NT2/D1 (cell line): Measurements from ENCODE around the gene LDB3.

Experiments used
- DNase-seq: peaks from one replicate; pipeline ENCODE4 v3.0.0-alpha.2; 2011; ENCODE audit warnings: low read depth, low spot score
- H3K27me3 ChIP-seq: 2 replicates; pipeline ENCODE4 v1.6.0; 2011; ENCODE audit warnings: mild to moderate bottlenecking; ENCODE audit not compliant: insufficient read length, insufficient read depth
- H3K36me3 ChIP-seq: 2 replicates; pipeline ENCODE4 v1.6.1; 2011; ENCODE audit warnings: mild to moderate bottlenecking, low read length, mixed read lengths; ENCODE audit not compliant: insufficient read depth, insufficient read length
- H3K4me1 ChIP-seq: 2 replicates; pipeline ENCODE4 v1.5.1; 2011; ENCODE audit not compliant: insufficient read depth, insufficient read length
- H3K4me3 ChIP-seq: 2 replicates; pipeline ENCODE4 v1.5.1; 2011; ENCODE audit warnings: low read depth; ENCODE audit not compliant: insufficient read length
- H3K9ac ChIP-seq: 2 replicates; pipeline ENCODE4 v1.6.0; 2011; ENCODE audit warnings: low read depth; ENCODE audit not compliant: insufficient read length
- H3K9me3 ChIP-seq: 2 replicates; pipeline ENCODE4 v1.5.1; 2011; ENCODE audit warnings: mild to moderate bottlenecking, low read length; ENCODE audit not compliant: insufficient read depth
- SUZ12 ChIP-seq: IDR thresholded peaks from 2 replicates; pipeline ENCODE4 v1.6.1; 2011; ENCODE audit not compliant: insufficient read length, insufficient read depth; ENCODE audit errors: extremely low read depth
- YY1 ChIP-seq: IDR thresholded peaks from 2 replicates; pipeline ENCODE4 v1.6.1; 2011; ENCODE audit not compliant: insufficient read length, insufficient read depth
- ZNF274 ChIP-seq: IDR thresholded peaks from 2 replicates; pipeline ENCODE4 v1.6.1; 2011; ENCODE audit warnings: mild to moderate bottlenecking, low read depth, low read length

Gene LDB3

GRCh38 chr10:86657396-86658011, 10.8 kb upstream of the LDB3 start:
- no peak for DNase-seq
- Histone ChIP-seq H3K4me1 (peaks cover 2% of the 10 kb centered on the region), H3K36me3 (no peaks in the 10 kb centered on the region), H3K27me3 (no peaks in the 10 kb centered on the region), H3K4me3 (no peak overlapping the region), H3K9me3 (no peaks in the 10 kb centered on the region), H3K9ac (no peak overlapping the region)
- no peak for TF ChIP-seq ZNF274
- no peak for TF ChIP-seq YY1
- TF ChIP-seq SUZ12 = no peak

- no peak for TF ChIP-seq SUZ12
- no peak for TF ChIP-seq ZNF274
- no peak for TF ChIP-seq YY1
- Histone ChIP-seq H3K27me3 (no peaks in the 10 kb centered on the region), H3K4me3 (no peak overlapping the region), H3K36me3 (no peaks in the 10 kb centered on the region), H3K4me1 (no peaks in the 10 kb centered on the region), H3K9me3 (no peaks in the 10 kb centered on the region), H3K9ac (no peak overlapping the region)
- no peak for DNase-seq
Measured at GRCh38 chr10:86658261-86658741, 10.0 kb upstream of the LDB3 start.

GRCh38 chr10:86658751-86659150, 9.6 kb upstream of the LDB3 start:
- Histone ChIP-seq H3K4me3 (no peak overlapping the region), H3K27me3 (no peaks in the 10 kb centered on the region), H3K9ac (no peak overlapping the region), H3K36me3 (no peaks in the 10 kb centered on the region), H3K4me1 (no peaks in the 10 kb centered on the region), H3K9me3 (no peaks in the 10 kb centered on the region)
- TF ChIP-seq SUZ12 = no peak
- TF ChIP-seq YY1 = no peak
- no peak for TF ChIP-seq ZNF274
- DNase-seq = no peak

GRCh38 chr10:86659161-86659691, 9.1 kb upstream of the LDB3 start:
- no peak for TF ChIP-seq SUZ12
- H3K4me3 ChIP-seq = no peak overlapping the region
- H3K9me3 ChIP-seq = no peaks in the 10 kb centered on the region
- H3K9ac ChIP-seq = no peak overlapping the region
- no peaks in the 10 kb centered on the region for H3K36me3 ChIP-seq
- H3K27me3 ChIP-seq = no peaks in the 10 kb centered on the region
- peaks cover 3% of the 10 kb centered on the region for H3K4me1 ChIP-seq
- no peak for DNase-seq

GRCh38 chr10:86659721-86660453, 8.4 kb upstream of the LDB3 start:
- H3K9me3 ChIP-seq = no peaks in the 10 kb centered on the region
- H3K9ac ChIP-seq = no peak overlapping the region
- peaks cover 9% of the 10 kb centered on the region for H3K4me1 ChIP-seq
- H3K4me3 ChIP-seq = no peak overlapping the region
- no peak for DNase-seq
- no peaks in the 10 kb centered on the region for H3K27me3 ChIP-seq
- H3K36me3 ChIP-seq = no peaks in the 10 kb centered on the region
- TF ChIP-seq YY1 = no peak
- no peak for TF ChIP-seq SUZ12
- TF ChIP-seq ZNF274 = no peak

GRCh38 chr10:86661161-86662025, 6.9 kb upstream of the LDB3 start:
- Histone ChIP-seq H3K9ac (no peak overlapping the region), H3K9me3 (no peaks in the 10 kb centered on the region), H3K27me3 (no peaks in the 10 kb centered on the region), H3K36me3 (no peaks in the 10 kb centered on the region), H3K4me1 (peaks cover 20% of the 10 kb centered on the region), H3K4me3 (no peak overlapping the region)
- no peak for DNase-seq
- no peak for TF ChIP-seq ZNF274
- TF ChIP-seq SUZ12 = no peak
- TF ChIP-seq YY1 = no peak
